ENCODE results near the gene LILRB5.
"Not testable (repeated sequence)": the region's sequence is repeated elsewhere in the genome, so short reads cannot be mapped to it uniquely, and the experiment has no call there.

DNA sequence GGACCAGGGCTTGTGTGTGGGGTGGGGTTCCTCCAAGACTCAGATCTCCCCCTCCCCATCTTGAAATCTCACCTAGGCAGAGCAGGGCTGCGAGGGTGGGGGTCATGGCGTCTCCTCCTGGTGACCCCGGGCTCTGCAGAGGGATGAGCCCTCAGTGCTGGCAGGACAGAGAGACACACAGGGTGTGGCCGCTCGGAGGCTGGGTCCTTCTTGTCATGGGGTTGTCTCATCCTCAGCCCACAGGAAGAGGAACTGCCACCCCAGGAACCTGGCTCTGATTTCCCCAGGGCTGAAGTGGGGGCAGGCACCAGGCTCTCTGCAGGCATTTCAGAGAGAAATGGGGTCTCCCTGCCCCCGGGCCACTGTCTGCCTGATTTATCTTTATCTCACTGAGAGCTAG lies 14.4 kb downstream of the LILRB5 start, which contains the start of gene LILRA6:
- TF ChIP-seq, protein P1, sequence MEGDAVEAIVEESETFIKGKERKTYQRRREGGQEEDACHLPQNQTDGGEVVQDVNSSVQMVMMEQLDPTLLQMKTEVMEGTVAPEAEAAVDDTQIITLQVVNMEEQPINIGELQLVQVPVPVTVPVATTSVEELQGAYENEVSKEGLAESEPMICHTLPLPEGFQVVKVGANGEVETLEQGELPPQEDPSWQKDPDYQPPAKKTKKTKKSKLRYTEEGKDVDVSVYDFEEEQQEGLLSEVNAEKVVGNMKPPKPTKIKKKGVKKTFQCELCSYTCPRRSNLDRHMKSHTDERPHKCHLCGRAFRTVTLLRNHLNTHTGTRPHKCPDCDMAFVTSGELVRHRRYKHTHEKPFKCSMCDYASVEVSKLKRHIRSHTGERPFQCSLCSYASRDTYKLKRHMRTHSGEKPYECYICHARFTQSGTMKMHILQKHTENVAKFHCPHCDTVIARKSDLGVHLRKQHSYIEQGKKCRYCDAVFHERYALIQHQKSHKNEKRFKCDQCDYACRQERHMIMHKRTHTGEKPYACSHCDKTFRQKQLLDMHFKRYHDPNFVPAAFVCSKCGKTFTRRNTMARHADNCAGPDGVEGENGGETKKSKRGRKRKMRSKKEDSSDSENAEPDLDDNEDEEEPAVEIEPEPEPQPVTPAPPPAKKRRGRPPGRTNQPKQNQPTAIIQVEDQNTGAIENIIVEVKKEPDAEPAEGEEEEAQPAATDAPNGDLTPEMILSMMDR (IDR thresholded peaks at IDR 0.05), result not testable (repeated sequence)
- not testable (repeated sequence) for TF ChIP-seq CBX8, EP300 (IDR thresholded peaks at IDR 0.05)
